Activated T-helper 1 cell treated with Interleukin-2 at 50 U/mL for 16 hours (primary cell): ENCODE measurements around the gene PLAAT3.
"Not testable (repeated sequence)": the region's sequence is repeated elsewhere in the genome, so short reads cannot be mapped to it uniquely, and the experiment has no call there.

Experiments
- DNase-seq: peaks from one replicate; pipeline ENCODE4 v3.0.0-alpha.2; 2020; ENCODE audit warnings: low read depth

PLAAT3 gene

GRCh38 chr11:63567044-63567840 is 47.0 kb downstream of the PLAAT3 start:
- peak; percentile 39 for DNase-seq

- DNase-seq, result no peak
Measured at GRCh38 chr11:63564784-63565350, 49.4 kb downstream of the PLAAT3 start.

GRCh38 chr11:63564056-63564774 is 50.0 kb downstream of the PLAAT3 start:
- no peak for DNase-seq

- DNase-seq, result no peak
Measured at GRCh38 chr11:63563201-63564055, 50.8 kb downstream of the PLAAT3 start, which contains the start of gene PLAAT2. Gene PLAAT2 (minus strand): TSS chr11:63563379. CDS start chr11:63563324, 55 bp downstream.

- DNase-seq, result no peak
Measured at GRCh38 chr11:63560506-63561180, 53.6 kb downstream of the PLAAT3 start.

GRCh38 chr11:63558459-63559157 is 55.6 kb downstream of the PLAAT3 start:
- no peak for DNase-seq

- no peak for DNase-seq
Measured at GRCh38 chr11:63557570-63557969, 56.7 kb downstream of the PLAAT3 start.

DNA sequence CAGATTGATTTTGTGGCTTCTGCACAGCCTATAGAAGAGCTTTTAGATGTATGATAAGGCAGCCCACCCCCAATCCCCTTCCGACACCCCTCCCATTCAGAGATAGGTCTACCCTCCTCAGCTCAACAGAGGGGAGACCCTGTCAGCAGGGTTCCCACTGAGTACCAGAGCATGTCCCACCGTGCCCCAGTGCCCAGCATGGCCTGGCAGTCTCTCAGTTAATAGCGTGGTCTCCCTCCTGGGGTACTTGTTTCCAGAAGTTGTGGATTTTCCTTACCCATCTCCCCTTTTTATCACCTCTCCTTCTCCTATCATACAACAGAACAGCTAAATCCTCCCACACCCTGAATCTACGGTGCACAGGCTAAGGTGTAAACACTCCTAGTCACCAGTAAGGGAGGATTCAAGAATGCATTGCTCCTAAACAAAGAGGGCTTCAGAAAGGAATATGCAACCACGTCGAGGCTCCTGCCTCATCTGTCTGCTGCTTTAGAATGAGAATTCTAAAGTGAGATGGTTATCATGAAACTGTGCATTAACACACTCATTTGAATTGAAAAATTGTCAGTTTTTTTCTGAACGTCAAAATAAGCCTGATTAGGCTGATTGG is 57.7 kb downstream of the PLAAT3 start:
- DNase-seq, result no peak

GRCh38 chr11:63554877-63555223 is 59.4 kb downstream of the PLAAT3 start:
- no peak for DNase-seq

- DNase-seq, result peak; percentile 28
Measured at GRCh38 chr11:63553759-63554158, 60.5 kb downstream of the PLAAT3 start.

GRCh38 chr11:63552921-63553320 is 61.3 kb downstream of the PLAAT3 start:
- DNase-seq, result no peak

- no peak for DNase-seq
Measured at GRCh38 chr11:63551889-63552266, 62.4 kb downstream of the PLAAT3 start.

- no peak for DNase-seq
Measured at GRCh38 chr11:63551091-63551888, 62.9 kb downstream of the PLAAT3 start.

DNA sequence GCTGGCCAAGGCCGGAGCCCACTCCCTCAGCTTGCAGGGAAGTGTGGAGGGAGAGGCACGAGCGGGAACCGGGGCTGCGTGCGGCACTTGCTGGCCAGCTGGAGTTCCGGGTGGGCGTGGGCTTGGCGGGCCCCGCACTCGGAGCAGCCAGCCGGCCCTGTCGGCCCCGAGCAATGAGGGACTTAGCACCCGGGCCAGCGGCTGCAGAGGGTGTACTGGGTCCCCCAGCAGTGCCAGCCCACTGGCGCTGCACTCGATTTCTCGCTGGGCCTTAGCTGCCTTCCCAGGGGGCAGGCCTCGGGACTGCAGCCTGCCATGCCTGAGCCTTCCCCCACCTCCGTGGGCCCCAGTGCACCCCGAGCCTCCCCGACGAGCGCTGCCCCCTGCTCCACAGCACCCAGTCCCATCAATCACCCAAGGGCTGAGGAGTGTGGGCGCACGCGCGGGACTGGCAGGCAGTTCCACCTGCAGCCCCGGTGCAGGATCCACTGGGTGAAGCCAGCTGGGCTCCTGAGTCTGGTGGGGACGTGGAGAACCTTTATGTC is 64.0 kb downstream of the PLAAT3 start:
- not testable (repeated sequence) for DNase-seq

DNA sequence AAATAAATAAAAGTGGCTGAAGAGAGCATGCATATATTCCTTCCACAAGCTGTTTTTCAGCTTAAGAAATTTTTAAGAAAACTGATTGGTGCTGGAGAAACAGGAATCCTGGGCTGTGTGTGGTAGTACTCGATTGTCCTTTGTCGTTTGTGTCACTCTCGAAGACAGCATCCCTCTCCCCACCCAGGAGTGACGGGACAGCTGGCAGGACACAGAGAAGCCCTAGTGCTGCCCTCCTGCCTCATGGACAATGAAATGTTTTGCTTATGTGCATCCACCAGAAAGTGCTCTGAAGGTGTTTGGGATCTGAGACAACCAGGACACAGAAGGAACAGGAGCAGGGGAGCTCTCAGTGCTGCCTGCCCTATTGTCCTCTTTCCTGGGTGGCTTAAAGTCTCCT is 64.8 kb downstream of the PLAAT3 start:
- no peak for DNase-seq

DNA sequence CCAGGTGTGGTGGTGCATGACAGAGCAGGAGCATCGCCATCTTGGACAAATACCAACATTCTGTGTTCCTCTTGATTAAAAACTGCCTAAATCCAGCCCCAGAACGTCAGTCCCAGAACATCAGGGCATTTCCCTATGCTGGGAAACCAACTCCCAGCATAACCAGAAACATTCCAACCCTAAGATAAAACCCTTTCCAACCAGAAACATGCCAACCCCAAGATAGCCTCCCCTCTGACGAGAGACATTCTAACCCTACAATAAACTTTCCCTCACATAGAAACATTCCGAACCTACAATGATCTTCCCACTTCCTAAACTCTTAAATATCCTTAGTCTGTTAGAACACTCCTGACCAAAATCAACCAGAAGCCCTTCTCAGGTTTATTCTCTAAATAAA is 66.1 kb downstream of the PLAAT3 start:
- no peak for DNase-seq

DNA sequence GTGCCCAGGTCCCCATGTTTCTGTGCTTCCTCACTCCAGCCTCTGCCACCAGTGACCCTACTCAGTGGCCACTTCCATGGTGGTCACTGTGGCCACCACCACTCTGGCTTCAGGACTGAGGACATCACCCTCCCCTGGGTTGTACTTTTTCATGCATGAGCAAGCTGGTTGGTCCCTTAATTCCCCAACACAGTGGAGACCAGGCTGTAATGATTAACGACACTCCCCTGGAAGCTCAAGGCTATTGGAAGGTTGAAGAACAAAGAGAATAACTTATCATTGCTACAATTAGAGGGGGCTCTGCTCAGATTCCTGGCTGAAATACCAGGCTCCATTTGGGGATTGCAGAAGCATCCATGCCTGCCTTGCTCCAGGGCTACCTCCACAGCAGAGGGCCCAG is 67.2 kb downstream of the PLAAT3 start:
- no peak for DNase-seq

DNA sequence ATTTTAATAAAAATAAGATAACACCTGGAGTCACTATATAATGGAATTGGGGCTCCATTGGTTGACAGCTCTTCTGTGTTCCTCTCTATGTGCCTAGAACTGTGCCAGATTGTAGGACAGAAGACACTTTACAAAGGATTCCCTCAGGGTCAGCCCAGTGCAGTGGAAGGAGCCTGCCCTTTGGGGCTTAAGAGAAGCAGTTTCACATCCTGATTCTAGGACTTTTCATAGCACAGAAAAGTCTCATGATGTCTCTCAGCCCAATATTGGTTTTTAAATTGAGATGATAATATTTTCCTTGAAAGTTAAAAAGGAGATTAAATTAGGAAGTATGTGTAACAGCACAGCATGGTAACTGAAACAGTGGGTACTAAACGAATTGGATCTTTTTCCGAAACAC is 70.5 kb downstream of the PLAAT3 start:
- DNase-seq, result no peak

- not testable (repeated sequence) for DNase-seq
Measured at GRCh38 chr11:63542506-63542905, 71.7 kb downstream of the PLAAT3 start.
